Keratinocyte (primary cell): ENCODE results near the gene FEM1B.

ENCODE experiments used
- CTCF ChIP-seq, 3 experiments: IDR thresholded peaks in 1 of 3; conservative IDR thresholded peaks in 1 of 3; optimal IDR thresholded peaks in 1 of 3; 2 replicates in 2 of 3; 3 replicates in 1 of 3; pipeline versions ENCODE3 to v1.5.1; 2011; ENCODE audit warnings: low read length in 3 of 3, mild to moderate bottlenecking in 3 of 3, moderate library complexity in 2 of 3, control low read depth in 1 of 3, inconsistent platforms in 1 of 3; ENCODE audit not compliant: insufficient read depth in 2 of 3; ENCODE audit errors: extremely low read depth in 1 of 3
- EZH2 ChIP-seq: IDR thresholded peaks from one replicate; pipeline ENCODE4 v1.6.1; 2012; ENCODE audit warnings: inconsistent platforms, mild to moderate bottlenecking, low read length, moderate library complexity

GRCh38 chr15:68231102-68231818 lies 46.3 kb upstream of the FEM1B start:
- TF ChIP-seq CTCF (optimal IDR thresholded peaks at IDR 0.05 in 1 of 3, IDR thresholded peaks at IDR 0.05 in 1 of 3, conservative IDR thresholded peaks at IDR 0.05 in 1 of 3; ENCODE audit: extremely low read depth in 1 of 3, insufficient read depth in 2 of 3, low read length in 3 of 3) (no peak), EZH2 (no peak)
